Measurements from ENCODE around the gene HIBADH.

The HIBADH gene

GRCh38 chr7:27595009-27595408 lies 67.7 kb downstream of the HIBADH start:
- no peak overlapping the region for H3K4me3 ChIP-seq (ENCODE audit: low read depth in 1 of 2, low read length in 1 of 2)
- H3K9me3 ChIP-seq: no peaks in the 10 kb centered on the region
- TF ChIP-seq CTCF (IDR thresholded peaks at IDR 0.05): no peak
- no peaks in the 10 kb centered on the region for H3K4me1 ChIP-seq (ENCODE audit: control insufficient read depth in 1 of 2, insufficient read depth in 1 of 2, low read depth in 1 of 2, low read length in 1 of 2)
- no peaks in the 10 kb centered on the region for H3K36me3 ChIP-seq
- H3K27me3 ChIP-seq: no peaks in the 10 kb centered on the region
- H3K27ac ChIP-seq: no peak overlapping the region

- TF ChIP-seq CTCF (IDR thresholded peaks at IDR 0.05): no peak
- Histone ChIP-seq H3K4me3 (ENCODE audit: low read depth in 1 of 2, low read length in 1 of 2) (no peak overlapping the region), H3K27me3 (no peaks in the 10 kb centered on the region), H3K36me3 (no peaks in the 10 kb centered on the region), H3K4me1 (ENCODE audit: control insufficient read depth in 1 of 2, insufficient read depth in 1 of 2, low read depth in 1 of 2, low read length in 1 of 2) (no peaks in the 10 kb centered on the region), H3K9me3 (no peaks in the 10 kb centered on the region), H3K27ac (no peak overlapping the region)
Measured at GRCh38 chr7:27593226-27593625, 69.5 kb downstream of the HIBADH start.

- H3K36me3 ChIP-seq: no peaks in the 10 kb centered on the region
- no peaks in the 10 kb centered on the region for H3K9me3 ChIP-seq
- H3K4me3 ChIP-seq (ENCODE audit: low read depth in 1 of 2, low read length in 1 of 2): no peak overlapping the region
- H3K27me3 ChIP-seq: no peaks in the 10 kb centered on the region
- H3K27ac ChIP-seq: no peak overlapping the region
- TF ChIP-seq CTCF (IDR thresholded peaks at IDR 0.05): no peak
- H3K4me1 ChIP-seq (ENCODE audit: control insufficient read depth in 1 of 2, insufficient read depth in 1 of 2, low read depth in 1 of 2, low read length in 1 of 2): no peaks in the 10 kb centered on the region
Measured at GRCh38 chr7:27590416-27590815, 72.3 kb downstream of the HIBADH start.

- H3K36me3 ChIP-seq: no peaks in the 10 kb centered on the region
- H3K4me3 ChIP-seq (ENCODE audit: low read depth in 1 of 2, low read length in 1 of 2): no peak overlapping the region
- H3K9me3 ChIP-seq: no peaks in the 10 kb centered on the region
- H3K27me3 ChIP-seq: no peaks in the 10 kb centered on the region
- H3K27ac ChIP-seq: no peak overlapping the region
- TF ChIP-seq CTCF (IDR thresholded peaks at IDR 0.05): no peak
- H3K4me1 ChIP-seq (ENCODE audit: control insufficient read depth in 1 of 2, insufficient read depth in 1 of 2, low read depth in 1 of 2, low read length in 1 of 2): no peaks in the 10 kb centered on the region
Measured at GRCh38 chr7:27587429-27587828, 75.3 kb downstream of the HIBADH start.

- no peaks in the 10 kb centered on the region for H3K9me3 ChIP-seq
- H3K4me3 ChIP-seq (ENCODE audit: low read depth in 1 of 2, low read length in 1 of 2): no peak overlapping the region
- H3K36me3 ChIP-seq: no peaks in the 10 kb centered on the region
- TF ChIP-seq CTCF (IDR thresholded peaks at IDR 0.05): no peak
- H3K4me1 ChIP-seq (ENCODE audit: control insufficient read depth in 1 of 2, insufficient read depth in 1 of 2, low read depth in 1 of 2, low read length in 1 of 2): no peaks in the 10 kb centered on the region
- H3K27me3 ChIP-seq: no peaks in the 10 kb centered on the region
- no peak overlapping the region for H3K27ac ChIP-seq
Measured at GRCh38 chr7:27586825-27587224, 75.9 kb downstream of the HIBADH start.

All from neutrophil (primary cell).